Activated CD4-positive, alpha-beta T cell treated with anti-CD3 and anti-CD28 coated beads, Interleukin-2, amount 10 ng/mL, durations not matched to agents 24 days and 14 days (primary cell): ENCODE measurements around the gene BMPR1A. TPM values are rescaled to one million over a fixed set of nuclear protein-coding genes. Genes with fewer than 3 reads are reported as not detected.
"Not testable (repeated sequence)": the region's sequence is repeated elsewhere in the genome, so short reads cannot be mapped to it uniquely, and the experiment has no call there.

Source experiments
- DNase-seq: peaks from one replicate; pipeline ENCODE4 v3.0.0; 2022
- H3K27ac Mint-ChIP-seq: one replicate; pipeline ENCODE4 v1.8.0; 2022; ENCODE audit warnings: mild to moderate bottlenecking, mixed read lengths
- H3K27me3 Mint-ChIP-seq: one replicate; pipeline ENCODE4 v1.8.0; 2022; ENCODE audit warnings: mixed read lengths
- H3K36me3 Mint-ChIP-seq: one replicate; pipeline ENCODE4 v1.8.0; 2022; ENCODE audit warnings: low read depth, mild to moderate bottlenecking, mixed read lengths
- H3K4me1 Mint-ChIP-seq: one replicate; pipeline ENCODE4 v1.8.0; 2021; ENCODE audit warnings: mixed read lengths
- H3K4me3 Mint-ChIP-seq: one replicate; pipeline ENCODE4 v1.8.0; 2022; ENCODE audit warnings: mild to moderate bottlenecking, moderate library complexity, mixed read lengths
- H3K9me3 Mint-ChIP-seq: one replicate; pipeline ENCODE4 v1.8.0; 2021; ENCODE audit warnings: mixed read lengths
- intact Hi-C: fragments of 100-400 bp; cut with micrococcal nuclease; formaldehyde crosslinking; loops from one replicate; pipeline ENCODE4 v1.15.1; 2023
- total RNA-seq: library from RNA; stranded (reverse); gene quantifications from 2 replicates; pipeline ENCODE4 v1.2.3, GENCODE V29; 2022

Gene BMPR1A
- total RNA-seq, 1 donor from 2014 or later = 10.5 TPM

- intact Hi-C loops = loop anchor here (10.0 kb wide), 1 partner anchor 1096 kb away; the partner anchor contains the start of gene ATAD1
- H3K36me3 Mint-ChIP-seq = no peaks in the 10 kb centered on the region
- no peak overlapping the region for H3K27ac Mint-ChIP-seq
- DNase-seq = no peak
- H3K27me3 Mint-ChIP-seq = peaks cover 20% of the 10 kb centered on the region
- H3K4me3 Mint-ChIP-seq = no peak overlapping the region
- H3K4me1 Mint-ChIP-seq = peaks cover 6% of the 10 kb centered on the region
- no peaks in the 10 kb centered on the region for H3K9me3 Mint-ChIP-seq
Observed at GRCh38 chr10:86718556-86718955, 37.9 kb upstream of the BMPR1A start.

- intact Hi-C loops = no loop called here
- Mint-ChIP-seq H3K27ac (no peak overlapping the region), H3K27me3 (peaks cover 27% of the 10 kb centered on the region), H3K9me3 (no peaks in the 10 kb centered on the region), H3K4me3 (no peak overlapping the region), H3K36me3 (no peaks in the 10 kb centered on the region), H3K4me1 (peaks cover 7% of the 10 kb centered on the region)
- no peak for DNase-seq
Observed at GRCh38 chr10:86721232-86721631, 35.2 kb upstream of the BMPR1A start.

GRCh38 chr10:86723009-86723408 is 33.4 kb upstream of the BMPR1A start:
- H3K27me3 Mint-ChIP-seq = peaks cover 30% of the 10 kb centered on the region
- DNase-seq = no peak
- intact Hi-C loops = no loop called here
- H3K36me3 Mint-ChIP-seq = no peaks in the 10 kb centered on the region
- peaks cover 7% of the 10 kb centered on the region for H3K4me1 Mint-ChIP-seq
- no peak overlapping the region for H3K4me3 Mint-ChIP-seq
- no peaks in the 10 kb centered on the region for H3K9me3 Mint-ChIP-seq
- no peak overlapping the region for H3K27ac Mint-ChIP-seq

GRCh38 chr10:86724445-86724844 is 32.0 kb upstream of the BMPR1A start:
- peaks cover 7% of the 10 kb centered on the region for H3K4me1 Mint-ChIP-seq
- intact Hi-C loops = no loop called here

GRCh38 chr10:86725980-86726676 is 30.3 kb upstream of the BMPR1A start:
- no peaks in the 10 kb centered on the region for H3K36me3 Mint-ChIP-seq

More at GRCh38 chr10:86724445-86724844, 32.0 kb upstream of the BMPR1A start:
- Mint-ChIP-seq H3K4me3 (no peak overlapping the region), H3K36me3 (no peaks in the 10 kb centered on the region), H3K27ac (no peak overlapping the region), H3K9me3 (no peaks in the 10 kb centered on the region), H3K27me3 (peaks cover 35% of the 10 kb centered on the region)
- no peak for DNase-seq

GRCh38 chr10:86726677-86726999 is 29.8 kb upstream of the BMPR1A start:
- peaks cover 7% of the 10 kb centered on the region for H3K4me1 Mint-ChIP-seq
- peaks cover 20% of the 10 kb centered on the region for H3K27me3 Mint-ChIP-seq

More at GRCh38 chr10:86725980-86726676, 30.3 kb upstream of the BMPR1A start:
- Mint-ChIP-seq H3K9me3 (no peaks in the 10 kb centered on the region), H3K4me1 (peaks cover 7% of the 10 kb centered on the region), H3K27me3 (peaks cover 24% of the 10 kb centered on the region), H3K4me3 (no peak overlapping the region), H3K27ac (no peak overlapping the region)
- DNase-seq = no peak
- intact Hi-C loops = no loop called here

GRCh38 chr10:86727470-86727869 is 28.9 kb upstream of the BMPR1A start:
- Mint-ChIP-seq H3K9me3 (no peaks in the 10 kb centered on the region), H3K36me3 (no peaks in the 10 kb centered on the region), H3K4me1 (peaks cover 7% of the 10 kb centered on the region), H3K27me3 (peaks cover 17% of the 10 kb centered on the region), H3K27ac (no peak overlapping the region), H3K4me3 (no peak overlapping the region)
- DNase-seq = no peak
- intact Hi-C loops = no loop called here

More at GRCh38 chr10:86726677-86726999, 29.8 kb upstream of the BMPR1A start:
- H3K27ac Mint-ChIP-seq = no peak overlapping the region
- H3K4me3 Mint-ChIP-seq = no peak overlapping the region
- H3K9me3 Mint-ChIP-seq = no peaks in the 10 kb centered on the region
- H3K36me3 Mint-ChIP-seq = no peaks in the 10 kb centered on the region
- no peak for DNase-seq
- intact Hi-C loops = no loop called here

- no peaks in the 10 kb centered on the region for H3K36me3 Mint-ChIP-seq
- no peak overlapping the region for H3K4me3 Mint-ChIP-seq
- H3K27me3 Mint-ChIP-seq = peaks cover 17% of the 10 kb centered on the region
- intact Hi-C loops = no loop called here
- H3K4me1 Mint-ChIP-seq = peaks cover 6% of the 10 kb centered on the region
- DNase-seq = no peak
- H3K9me3 Mint-ChIP-seq = no peaks in the 10 kb centered on the region
- H3K27ac Mint-ChIP-seq = no peak overlapping the region
Observed at GRCh38 chr10:86728056-86728455, 28.4 kb upstream of the BMPR1A start.

GRCh38 chr10:86729677-86730076 is 26.7 kb upstream of the BMPR1A start:
- no peak for DNase-seq
- Mint-ChIP-seq H3K4me1 (no peaks in the 10 kb centered on the region), H3K4me3 (no peak overlapping the region), H3K27me3 (peaks cover 17% of the 10 kb centered on the region), H3K36me3 (no peaks in the 10 kb centered on the region), H3K27ac (no peak overlapping the region), H3K9me3 (no peaks in the 10 kb centered on the region)
- intact Hi-C loops = no loop called here

- Mint-ChIP-seq H3K27me3 (peaks cover 19% of the 10 kb centered on the region), H3K9me3 (no peaks in the 10 kb centered on the region), H3K36me3 (no peaks in the 10 kb centered on the region), H3K27ac (no peak overlapping the region), H3K4me1 (no peaks in the 10 kb centered on the region), H3K4me3 (no peak overlapping the region)
- no peak for DNase-seq
- intact Hi-C loops = no loop called here
Observed at GRCh38 chr10:86730227-86730626, 26.2 kb upstream of the BMPR1A start.

GRCh38 chr10:86732771-86733170 is 23.6 kb upstream of the BMPR1A start:
- intact Hi-C loops = no loop called here
- Mint-ChIP-seq H3K27ac (no peak overlapping the region), H3K27me3 (peaks cover 14% of the 10 kb centered on the region), H3K4me1 (no peaks in the 10 kb centered on the region), H3K9me3 (no peaks in the 10 kb centered on the region), H3K4me3 (no peak overlapping the region), H3K36me3 (no peaks in the 10 kb centered on the region)
- DNase-seq = no peak

- intact Hi-C loops = no loop called here
- Mint-ChIP-seq H3K4me3 (no peak overlapping the region), H3K27ac (no peak overlapping the region), H3K36me3 (no peaks in the 10 kb centered on the region), H3K4me1 (no peaks in the 10 kb centered on the region), H3K9me3 (no peaks in the 10 kb centered on the region), H3K27me3 (peaks cover 10% of the 10 kb centered on the region)
- no peak for DNase-seq
Observed at GRCh38 chr10:86733260-86733671, 23.2 kb upstream of the BMPR1A start.

GRCh38 chr10:86734207-86734988 is 22.0 kb upstream of the BMPR1A start:
- H3K4me3 Mint-ChIP-seq = no peak overlapping the region
- DNase-seq = no peak
- no peak overlapping the region for H3K27ac Mint-ChIP-seq
- H3K4me1 Mint-ChIP-seq = no peaks in the 10 kb centered on the region
- H3K27me3 Mint-ChIP-seq = peaks cover 9% of the 10 kb centered on the region
- no peaks in the 10 kb centered on the region for H3K36me3 Mint-ChIP-seq
- no peaks in the 10 kb centered on the region for H3K9me3 Mint-ChIP-seq
- intact Hi-C loops = no loop called here

- intact Hi-C loops, H3K4me3 Mint-ChIP-seq, H3K27ac Mint-ChIP-seq, H3K36me3 Mint-ChIP-seq, DNase-seq, H3K4me1 Mint-ChIP-seq, H3K9me3 Mint-ChIP-seq: not testable (repeated sequence)
- H3K27me3 Mint-ChIP-seq = peaks cover 11% of the 10 kb centered on the region
Observed at GRCh38 chr10:86735278-86735677, 21.1 kb upstream of the BMPR1A start.
